Stomach smooth muscle (tissue), 2 donors: ENCODE data around the gene IFNA5.

Experiments used
- H3K27ac ChIP-seq: one replicate; pipeline ENCODE4 v1.7.0; 2013; ENCODE audit warnings: mild to moderate bottlenecking, low read length, inconsistent platforms
- H3K27me3 ChIP-seq, 2 donors: one replicate each; pipeline ENCODE4 v1.7.0; 2013; ENCODE audit warnings: low read length in 2 of 2; ENCODE audit not compliant: insufficient read depth in 2 of 2, control insufficient read depth in 1 of 2
- H3K36me3 ChIP-seq, 2 donors: one replicate each; pipeline ENCODE4 v1.7.0; 2013; ENCODE audit warnings: low read length in 2 of 2; ENCODE audit not compliant: control insufficient read depth in 2 of 2, insufficient read depth in 2 of 2
- H3K4me1 ChIP-seq: one replicate; pipeline ENCODE4 v1.7.0; 2013; ENCODE audit warnings: low read length; ENCODE audit not compliant: control insufficient read depth, insufficient read depth
- H3K4me3 ChIP-seq, 2 donors: one replicate each; pipeline ENCODE4 v1.7.0; 2013; ENCODE audit warnings: low read length in 2 of 2
- H3K9ac ChIP-seq, 2 donors: one replicate each; pipeline ENCODE4 v1.7.0; 2013; ENCODE audit warnings: low read length in 2 of 2, mild to moderate bottlenecking in 1 of 2
- H3K9me3 ChIP-seq, 2 donors: one replicate each; pipeline ENCODE4 v1.7.0; 2013; ENCODE audit warnings: low read length in 2 of 2; ENCODE audit not compliant: control insufficient read depth in 2 of 2
- donor health status: healthy.
- donor health status: Pancreatic carcinoma.

IFNA5 gene

DNA sequence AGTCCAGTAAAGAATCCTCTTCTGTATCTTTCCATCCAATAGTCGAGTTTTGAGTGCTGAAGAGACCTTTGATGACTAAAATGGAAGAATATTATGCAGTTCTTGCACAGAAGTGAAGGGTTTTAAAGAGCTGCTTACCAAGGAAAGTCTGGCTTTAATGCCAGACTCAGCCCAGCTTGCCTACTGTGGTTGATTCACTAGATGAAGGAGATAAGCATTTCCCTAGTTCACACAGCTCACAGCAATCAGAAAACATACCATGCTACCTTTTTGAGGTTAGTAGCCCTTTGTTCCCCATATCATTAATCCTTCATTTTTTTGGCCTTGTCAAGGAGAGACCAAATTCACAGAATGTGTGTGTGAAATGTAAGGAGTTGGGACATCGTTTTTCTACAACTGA lies 15.3 kb downstream of the IFNA5 start:
- H3K9me3 ChIP-seq, result no peaks in the 10 kb centered on the region
- no peak overlapping the region for H3K9ac ChIP-seq
- H3K27me3 ChIP-seq, result no peaks in the 10 kb centered on the region
- no peak overlapping the region for H3K27ac ChIP-seq
- no peaks in the 10 kb centered on the region for H3K4me1 ChIP-seq
- H3K4me3 ChIP-seq, result no peak overlapping the region
- H3K36me3 ChIP-seq, result no peaks in the 10 kb centered on the region

- Histone ChIP-seq H3K27me3 (no peaks in the 10 kb centered on the region), H3K4me1 (no peaks in the 10 kb centered on the region), H3K4me3 (no peak overlapping the region), H3K9me3 (no peaks in the 10 kb centered on the region), H3K9ac (no peak overlapping the region), H3K27ac (no peak overlapping the region), H3K36me3 (no peaks in the 10 kb centered on the region)
These were observed 17.8 kb downstream of the IFNA5 start for GRCh38 chr9:21287280-21287679.

- no peaks in the 10 kb centered on the region for H3K4me1 ChIP-seq
- no peaks in the 10 kb centered on the region for H3K27me3 ChIP-seq
- H3K9ac ChIP-seq, result no peak overlapping the region
- H3K36me3 ChIP-seq, result no peaks in the 10 kb centered on the region
- no peaks in the 10 kb centered on the region for H3K9me3 ChIP-seq
- no peak overlapping the region for H3K4me3 ChIP-seq
- H3K27ac ChIP-seq, result no peak overlapping the region
These were observed 18.5 kb downstream of the IFNA5 start for GRCh38 chr9:21286659-21287058.

DNA sequence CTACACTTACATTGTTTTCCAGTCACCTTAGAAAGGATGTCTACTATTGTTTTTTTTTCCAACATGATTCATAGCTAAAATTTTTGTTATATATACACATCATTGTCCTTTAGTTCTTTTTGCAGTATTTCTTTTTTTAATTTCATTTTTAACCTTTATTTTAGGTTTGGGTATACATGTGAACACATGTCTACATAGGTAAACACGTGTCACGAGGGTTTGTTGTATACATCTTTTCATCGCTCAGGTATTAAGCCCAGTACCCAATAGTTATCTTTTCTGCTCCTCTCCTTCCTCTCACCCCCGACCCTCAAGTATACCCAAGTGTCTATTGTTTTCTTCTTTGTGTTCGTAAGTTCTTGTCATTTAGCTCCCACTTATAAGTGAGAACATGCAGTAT lies 19.0 kb downstream of the IFNA5 start:
- Histone ChIP-seq H3K36me3 (no peaks in the 10 kb centered on the region), H3K4me3 (no peak overlapping the region), H3K27ac (no peak overlapping the region), H3K9ac (no peak overlapping the region), H3K4me1 (no peaks in the 10 kb centered on the region), H3K27me3 (no peaks in the 10 kb centered on the region), H3K9me3 (no peaks in the 10 kb centered on the region)

DNA sequence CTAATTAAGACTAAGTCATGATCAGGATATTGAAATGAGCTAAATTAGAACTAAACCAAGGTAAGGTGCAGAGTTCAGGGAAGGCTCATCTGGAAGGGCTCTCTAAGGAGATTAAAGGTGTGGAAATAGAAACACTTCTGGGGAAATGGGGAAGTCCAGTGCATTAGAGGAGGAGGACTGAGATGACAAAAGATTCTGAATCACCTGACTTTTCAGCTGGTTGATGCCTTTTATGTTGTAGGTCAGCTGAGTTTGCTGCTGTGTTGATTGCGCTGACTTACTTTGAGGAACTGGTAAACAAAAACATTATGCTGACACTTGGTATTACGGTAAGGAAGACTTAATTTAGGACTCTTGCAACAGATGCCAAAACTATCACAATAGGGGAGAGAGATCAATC lies 23.8 kb downstream of the IFNA5 start:
- Histone ChIP-seq H3K27me3 (no peaks in the 10 kb centered on the region), H3K27ac (no peak overlapping the region), H3K9ac (no peak overlapping the region), H3K4me1 (no peaks in the 10 kb centered on the region), H3K36me3 (no peaks in the 10 kb centered on the region), H3K4me3 (no peak overlapping the region), H3K9me3 (peaks cover 0 to 3% of the 10 kb centered on the region in 2 donors)

- Histone ChIP-seq H3K27ac (no peak overlapping the region), H3K9ac (no peak overlapping the region), H3K36me3 (no peaks in the 10 kb centered on the region), H3K27me3 (no peaks in the 10 kb centered on the region), H3K9me3 (no peaks in the 10 kb centered on the region), H3K4me3 (no peak overlapping the region), H3K4me1 (no peaks in the 10 kb centered on the region)
These were observed 36.8 kb downstream of the IFNA5 start for GRCh38 chr9:21268347-21268657.

- no peaks in the 10 kb centered on the region for H3K36me3 ChIP-seq
- no peaks in the 10 kb centered on the region for H3K9me3 ChIP-seq
- no peaks in the 10 kb centered on the region for H3K4me1 ChIP-seq
- H3K4me3 ChIP-seq, result no peak overlapping the region
- no peak overlapping the region for H3K27ac ChIP-seq
- no peaks in the 10 kb centered on the region for H3K27me3 ChIP-seq
- no peak overlapping the region for H3K9ac ChIP-seq
These were observed 37.4 kb downstream of the IFNA5 start for GRCh38 chr9:21267485-21268346.

DNA sequence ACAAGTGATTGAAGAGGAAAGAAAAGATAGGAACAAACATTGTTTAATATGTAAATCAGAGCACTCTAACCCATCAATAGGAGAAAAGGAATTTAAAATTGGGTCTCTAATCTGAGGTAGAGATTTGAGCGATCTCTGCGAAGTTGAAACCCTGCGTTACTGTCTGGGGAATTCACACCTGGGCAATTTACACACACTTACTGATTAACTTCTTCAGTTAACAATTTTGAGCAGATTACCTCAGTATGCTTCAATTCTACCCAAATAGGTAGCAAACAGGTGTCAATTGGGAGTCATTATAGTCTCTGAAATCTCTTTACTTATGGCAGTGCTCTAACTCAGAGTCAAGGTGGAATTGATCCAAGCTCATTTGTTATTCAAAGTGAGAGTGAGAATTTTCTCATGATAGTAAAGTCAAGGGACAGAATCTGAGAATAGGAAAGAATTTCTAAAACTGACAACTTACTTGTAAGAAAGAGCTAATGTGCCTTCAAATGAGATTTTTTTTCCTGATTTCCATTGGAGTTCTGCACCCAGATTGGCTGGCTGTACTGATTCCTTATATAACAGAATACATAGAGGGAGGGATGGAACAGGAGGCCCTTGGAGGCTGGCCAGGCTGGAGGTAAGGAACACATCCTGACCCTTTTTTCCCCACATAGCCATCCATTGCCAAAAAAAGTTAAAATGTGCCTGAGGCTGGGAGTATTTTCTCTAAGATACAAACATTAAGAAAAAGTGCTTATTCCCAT lies 38.2 kb downstream of the IFNA5 start:
- H3K36me3 ChIP-seq, result no peaks in the 10 kb centered on the region
- H3K9me3 ChIP-seq, result no peaks in the 10 kb centered on the region
- H3K9ac ChIP-seq, result no peak overlapping the region
- no peaks in the 10 kb centered on the region for H3K4me1 ChIP-seq
- no peaks in the 10 kb centered on the region for H3K27me3 ChIP-seq
- no peak overlapping the region for H3K27ac ChIP-seq
- no peak overlapping the region for H3K4me3 ChIP-seq

DNA sequence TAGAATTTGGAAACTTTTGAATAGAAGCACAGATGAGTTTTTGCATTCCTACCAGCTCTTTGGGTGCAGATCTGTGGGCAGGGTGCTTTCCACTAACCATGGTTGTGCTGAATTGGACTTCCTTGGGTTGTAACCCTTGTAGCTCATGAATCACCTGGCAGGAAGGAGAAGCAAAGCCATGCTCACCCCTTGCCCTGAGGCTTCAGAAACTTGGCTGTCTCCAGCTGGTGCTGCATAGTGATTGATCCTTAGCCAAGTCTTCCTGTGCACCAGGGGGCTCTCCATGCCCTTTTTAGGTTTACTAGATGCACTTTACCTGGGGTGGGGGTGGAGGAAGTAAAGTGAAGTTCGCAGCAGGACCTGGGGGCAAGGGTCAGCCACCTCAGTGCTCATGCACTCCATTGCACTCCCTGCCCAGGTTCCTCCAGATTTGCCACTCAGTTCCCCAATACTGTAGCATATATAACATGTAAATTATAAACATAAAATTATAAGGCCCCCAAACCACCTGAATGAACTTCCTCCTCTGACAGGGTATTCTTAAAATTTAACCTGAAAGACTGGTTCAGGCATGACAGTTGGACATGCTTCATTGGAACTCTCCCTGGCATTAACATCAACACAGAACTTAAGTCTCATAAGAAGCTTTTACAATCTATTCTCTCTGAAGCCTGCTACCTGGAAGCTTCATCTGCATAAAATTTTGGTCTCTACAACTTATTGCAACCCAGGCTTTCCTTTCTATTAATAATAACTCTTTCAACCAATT lies 39.5 kb downstream of the IFNA5 start:
- H3K9me3 ChIP-seq, result no peaks in the 10 kb centered on the region
- H3K27ac ChIP-seq, result no peak overlapping the region
- H3K36me3 ChIP-seq, result no peaks in the 10 kb centered on the region
- no peak overlapping the region for H3K4me3 ChIP-seq
- H3K9ac ChIP-seq, result no peak overlapping the region
- H3K27me3 ChIP-seq, result no peaks in the 10 kb centered on the region
- no peaks in the 10 kb centered on the region for H3K4me1 ChIP-seq

- H3K9ac ChIP-seq, result no peak overlapping the region
- H3K27ac ChIP-seq, result no peak overlapping the region
- H3K4me1 ChIP-seq, result no peaks in the 10 kb centered on the region
- no peak overlapping the region for H3K4me3 ChIP-seq
- H3K9me3 ChIP-seq, result no peaks in the 10 kb centered on the region
- peaks cover 0 to 2% of the 10 kb centered on the region in 2 donors for H3K27me3 ChIP-seq
- H3K36me3 ChIP-seq, result no peaks in the 10 kb centered on the region
These were observed 49.4 kb downstream of the IFNA5 start for GRCh38 chr9:21255538-21256212.
